KG1 (cell line): ENCODE data around the gene SWSAP1.
"Not testable (repeated sequence)": the region's sequence is repeated elsewhere in the genome, so short reads cannot be mapped to it uniquely, and the experiment has no call there.

Experiments used
- DNase-seq: peaks from one replicate; lab custom pipeline; 2025; lab: John Stamatoyannopoulos, UW

SWSAP1 gene

GRCh38 chr19:11379269-11379845 lies 4.9 kb downstream of the SWSAP1 start:
- not testable (repeated sequence) for DNase-seq

DNA sequence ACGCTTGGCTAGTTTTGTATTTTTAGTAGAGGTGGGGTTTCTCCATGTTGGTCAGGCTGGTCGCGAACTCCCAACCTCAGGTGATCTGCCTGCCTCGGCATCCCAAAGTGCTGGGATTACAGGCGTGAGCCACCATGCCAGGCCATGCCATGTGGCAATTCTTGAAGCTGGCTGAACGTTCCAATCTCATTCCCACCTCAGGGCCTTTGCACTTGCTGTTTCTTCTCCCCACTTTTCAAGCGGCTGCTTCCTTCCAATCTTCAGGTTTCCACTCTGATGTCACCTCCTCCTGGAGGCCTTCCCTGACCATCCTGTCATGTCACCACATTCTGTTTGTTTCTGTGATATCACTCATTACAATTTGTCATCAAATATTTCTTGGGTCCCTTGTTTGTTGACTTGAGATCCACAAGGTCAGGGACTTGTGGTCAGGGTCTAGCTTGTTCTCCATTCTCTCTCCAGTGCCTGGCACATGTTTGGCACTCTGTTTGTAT lies 5.4 kb downstream of the SWSAP1 start:
- no peak for DNase-seq

- DNase-seq: peak; percentile 94
Observed at GRCh38 chr19:11380653-11381537, 6.4 kb downstream of the SWSAP1 start.

DNA sequence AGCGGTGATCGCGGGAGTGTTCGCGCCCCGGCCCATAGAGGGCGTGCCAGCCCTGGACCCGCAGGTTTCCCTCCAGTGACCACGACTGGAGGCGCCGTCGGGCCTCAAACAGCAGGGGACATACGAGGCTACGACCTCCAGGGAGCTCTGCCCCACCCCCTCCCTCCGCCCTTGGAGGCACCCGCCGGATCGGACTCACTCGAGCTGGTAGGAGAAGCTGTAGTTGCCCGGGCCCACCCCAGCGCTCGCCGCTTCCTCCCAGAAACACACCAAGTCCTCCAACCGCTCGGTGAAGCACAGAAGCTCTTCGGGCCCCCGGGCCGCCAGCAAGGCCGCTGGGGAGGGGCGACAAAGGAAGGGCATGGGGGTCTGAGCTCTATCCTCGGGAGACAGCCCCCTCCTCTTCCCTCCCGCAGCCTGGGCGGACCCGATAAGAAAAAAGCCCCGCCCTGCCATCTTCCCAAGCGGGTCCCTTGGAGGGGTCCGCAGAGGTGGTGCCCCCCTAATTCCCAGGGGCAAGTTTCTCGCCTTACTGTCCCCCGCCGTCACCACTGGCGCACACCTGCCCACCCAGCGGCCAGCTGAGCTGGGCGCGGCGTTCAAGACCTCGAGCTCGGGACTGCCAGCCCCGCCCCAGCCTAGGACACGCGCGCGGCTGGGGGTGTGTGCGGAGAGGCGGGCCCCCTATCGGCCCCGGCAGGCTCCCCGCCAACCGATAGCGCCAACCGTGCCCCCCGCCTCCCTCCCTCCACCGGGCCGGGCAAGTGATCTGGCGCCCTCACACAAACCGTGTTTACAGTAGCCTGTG lies 8.6 kb downstream of the SWSAP1 start:
- DNase-seq: peak; percentile 36

- DNase-seq: no peak
Observed at GRCh38 chr19:11383706-11384048, 9.2 kb downstream of the SWSAP1 start.

DNA sequence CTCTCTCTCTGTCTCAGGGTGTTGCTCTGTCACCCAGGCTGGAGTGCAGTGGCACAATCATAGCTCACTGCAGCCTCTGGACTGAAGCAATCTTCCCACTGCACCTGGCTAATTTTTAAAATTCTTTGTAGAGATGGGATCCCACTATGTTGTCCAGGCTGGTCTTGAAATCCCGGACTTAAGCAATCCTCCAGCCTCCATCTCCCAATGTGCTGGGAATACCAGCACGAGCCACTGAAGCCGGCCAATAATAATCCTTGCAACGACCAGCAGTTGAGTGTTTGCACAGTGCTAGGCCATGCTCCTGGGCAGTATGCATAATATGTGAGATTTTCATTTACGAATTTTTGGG lies 10.3 kb downstream of the SWSAP1 start:
- DNase-seq: no peak

GRCh38 chr19:11387162-11388034 lies 12.9 kb downstream of the SWSAP1 start:
- DNase-seq: peak; percentile 15

DNA sequence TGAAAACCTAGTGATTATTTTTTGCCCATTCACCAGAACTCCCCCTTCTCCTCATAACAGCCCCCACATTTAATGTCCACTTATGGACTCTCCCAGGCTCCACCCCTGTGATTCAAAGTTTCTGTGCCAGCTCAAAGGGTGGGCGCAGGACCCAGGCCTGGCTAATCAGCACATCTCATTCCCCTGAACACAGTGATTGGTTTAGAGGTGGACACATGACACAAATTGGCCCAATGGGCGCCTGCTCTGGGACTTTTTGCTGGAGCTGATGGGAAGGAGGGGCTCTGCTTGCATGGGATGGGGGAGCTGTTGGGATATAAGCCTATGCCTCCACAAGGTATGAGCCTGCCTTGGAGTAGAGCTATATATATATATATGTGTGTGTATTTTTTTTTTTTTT lies 15.9 kb downstream of the SWSAP1 start:
- DNase-seq: no peak

- no peak for DNase-seq
Observed at GRCh38 chr19:11390933-11391680, 16.6 kb downstream of the SWSAP1 start.

- no peak for DNase-seq
Observed at GRCh38 chr19:11397089-11397610, 22.7 kb downstream of the SWSAP1 start.

DNA sequence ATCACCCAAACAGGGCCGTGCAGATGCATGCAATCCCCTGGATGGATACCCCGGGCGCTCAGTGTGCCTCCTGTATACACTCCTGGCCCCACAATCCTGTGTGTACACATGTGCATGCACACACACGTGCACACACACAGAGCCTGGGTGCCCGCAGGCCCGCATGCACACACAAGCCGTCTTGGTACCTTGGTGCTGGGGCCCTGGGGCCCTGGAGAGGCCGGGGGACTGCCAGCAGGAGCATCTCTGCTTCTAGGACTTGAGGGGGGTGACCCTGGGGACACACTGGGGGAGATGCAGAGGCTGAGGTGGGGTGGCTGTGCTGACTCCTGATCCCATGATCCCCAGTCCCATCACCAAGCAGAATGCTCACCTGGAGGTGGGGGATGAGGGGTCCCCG lies 25.2 kb downstream of the SWSAP1 start:
- no peak for DNase-seq

- DNase-seq: no peak
Observed at GRCh38 chr19:11400798-11401197, 26.3 kb downstream of the SWSAP1 start.

GRCh38 chr19:11401808-11402543 lies 27.5 kb downstream of the SWSAP1 start:
- no peak for DNase-seq

GRCh38 chr19:11404588-11405222 lies 30.2 kb downstream of the SWSAP1 start:
- DNase-seq: no peak

DNA sequence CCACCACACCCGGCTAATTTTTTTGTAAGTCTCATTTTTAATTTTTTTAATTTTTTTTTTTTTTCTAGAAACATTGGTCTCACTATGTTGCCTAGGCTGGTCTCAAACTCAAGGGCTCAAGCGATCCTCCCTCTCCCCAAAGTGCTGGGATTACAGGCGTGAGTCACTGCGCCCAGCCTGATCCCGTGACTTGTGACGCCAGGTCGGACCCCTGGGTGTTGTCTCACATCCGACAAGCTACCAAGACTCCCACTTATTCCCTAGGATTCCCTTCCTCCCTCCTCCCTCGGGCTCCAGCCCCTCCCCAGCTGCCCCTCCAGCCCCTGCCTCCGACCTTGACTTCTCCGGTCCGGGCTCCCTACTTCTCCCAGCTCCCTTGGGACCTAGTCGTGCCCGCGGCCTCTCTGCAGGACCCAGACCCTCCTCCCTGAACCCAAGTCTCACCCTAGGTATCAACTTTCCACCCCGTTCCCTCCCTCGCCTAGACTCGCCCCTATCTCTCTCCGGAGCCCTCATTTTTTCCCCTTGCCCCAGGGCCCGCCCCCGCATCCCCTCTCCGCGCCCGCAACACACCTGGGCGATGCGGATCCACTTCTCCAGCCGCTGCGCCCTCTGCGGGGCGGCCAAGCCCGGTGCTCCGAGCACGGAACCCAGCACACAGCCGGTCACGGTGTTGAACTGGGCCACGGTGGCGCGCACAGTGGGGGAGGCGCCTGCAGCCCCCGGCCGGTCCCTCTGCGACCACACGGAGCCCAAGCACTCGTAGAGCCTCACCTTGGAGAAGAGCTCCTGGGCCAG lies 31.6 kb downstream of the SWSAP1 start:
- no peak for DNase-seq

DNA sequence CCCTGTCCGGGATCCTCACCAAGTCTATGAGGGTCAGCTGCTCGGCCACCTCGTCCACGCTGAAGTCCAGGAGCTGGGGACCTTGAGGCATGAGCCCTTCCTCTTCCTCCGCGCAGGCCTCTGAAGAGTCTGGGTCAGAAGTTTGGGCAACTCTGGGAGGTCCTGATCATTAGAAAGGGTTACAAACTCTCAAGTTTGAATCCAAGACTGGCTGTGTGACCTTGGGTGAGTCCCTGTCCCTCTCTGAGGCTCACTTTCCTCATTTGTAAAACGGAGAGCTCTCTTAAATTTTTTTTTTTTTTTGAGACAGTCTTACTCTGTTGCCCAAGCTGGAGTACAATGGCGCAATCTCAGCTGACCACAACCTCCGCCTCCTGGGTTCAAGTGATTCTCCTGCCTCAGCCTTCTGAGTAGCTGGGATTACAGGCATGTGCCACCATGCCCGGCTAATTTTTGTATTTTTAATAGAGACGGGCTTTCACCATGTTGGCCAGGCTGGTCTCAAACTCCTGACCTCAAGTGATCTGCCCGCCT lies 32.3 kb downstream of the SWSAP1 start:
- not testable (repeated sequence) for DNase-seq

GRCh38 chr19:11408591-11408990 lies 34.1 kb downstream of the SWSAP1 start:
- DNase-seq: no peak

DNA sequence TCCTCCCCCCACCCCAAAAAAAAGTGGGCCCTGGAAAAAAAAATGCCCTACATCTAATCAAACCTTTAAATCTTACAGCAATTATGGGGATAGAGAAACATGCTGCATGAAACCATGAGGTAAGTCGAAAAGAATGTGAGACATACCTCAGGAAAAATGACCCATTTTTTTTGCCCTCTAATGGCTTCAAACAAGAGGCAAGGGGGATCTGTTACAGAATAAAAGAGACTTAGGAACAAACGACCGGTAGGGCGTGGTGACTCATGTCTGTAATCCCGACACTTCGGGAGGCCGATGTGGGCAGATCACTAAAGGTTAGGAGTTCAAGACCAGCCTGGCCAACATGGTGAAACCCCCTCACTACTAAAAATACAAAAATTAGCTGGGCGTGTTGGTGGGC lies 36.2 kb downstream of the SWSAP1 start:
- DNase-seq: no peak
